HepG2 (cell line): ENCODE measurements around the gene CHST6. TPM values are rescaled to one million over a fixed set of nuclear protein-coding genes. Genes with fewer than 3 reads are reported as not detected.

ENCODE experiments used
- AHR ChIP-seq: IDR thresholded peaks from 2 replicates; pipeline ENCODE4 v1.6.1; 2018; ENCODE audit warnings: missing genetic modification reagents, missing compliant biosample characterization
- ASH2L ChIP-seq: fragments of 300-600, 200-600 bp; sonication (generic); IDR thresholded peaks from 2 replicates; pipeline ENCODE4 v1.7.0; 2017; ENCODE audit warnings: low read depth, mild to moderate bottlenecking, moderate library complexity, mixed read lengths, low read length; ENCODE audit not compliant: insufficient read length
- BCLAF1 ChIP-seq: fragments of 450-650 bp; IDR thresholded peaks from 2 replicates; pipeline ENCODE4 v1.6.1; 2017; ENCODE audit warnings: mild to moderate bottlenecking
- CC2D1A ChIP-seq: sonication (generic); formaldehyde crosslinking; IDR thresholded peaks from 2 replicates; pipeline ENCODE4 v1.8.1; 2023; ENCODE audit warnings: mild to moderate bottlenecking, missing genetic modification reagents
- DNMT3B ChIP-seq: conservative IDR thresholded peaks from 2 replicates; pipeline ENCODE4 v1.6.1; 2016; ENCODE audit warnings: missing biosample characterization, control low read depth
- HMGA1 ChIP-seq: sonication (generic); formaldehyde crosslinking; conservative IDR thresholded peaks from 2 replicates; pipeline ENCODE4 v1.4.0; 2020; ENCODE audit warnings: missing genetic modification reagents
- MBD4 ChIP-seq: IDR thresholded peaks from 2 replicates; pipeline ENCODE4 v1.6.1; 2012; ENCODE audit warnings: low read length, inconsistent platforms, borderline replicate concordance
- NBN ChIP-seq: fragments of 450-650 bp; conservative IDR thresholded peaks from 2 replicates; pipeline ENCODE4 v1.6.1; 2017
- NR1H2 ChIP-seq: sonication (generic); formaldehyde crosslinking; IDR thresholded peaks from 2 replicates; pipeline ENCODE4 v1.8.1; 2022; ENCODE audit warnings: low read depth, missing genetic modification reagents, borderline replicate concordance
- RCOR2 ChIP-seq: IDR thresholded peaks from 2 replicates; pipeline ENCODE4 v1.6.1; 2016; ENCODE audit warnings: missing biosample characterization, missing genetic modification reagents
- SNAPC2 ChIP-seq: sonication (generic); formaldehyde crosslinking; IDR thresholded peaks from 2 replicates; pipeline ENCODE4 v1.8.1; 2022; ENCODE audit warnings: mild to moderate bottlenecking, missing genetic modification reagents
- SP140L ChIP-seq: sonication (generic); formaldehyde crosslinking; IDR thresholded peaks from 2 replicates; pipeline ENCODE4 v1.4.0; 2020; ENCODE audit warnings: missing genetic modification reagents, borderline replicate concordance
- TAF15 ChIP-seq: fragments of 200-400 bp; formaldehyde crosslinking; IDR thresholded peaks from one replicate; pipeline ENCODE4 v1.6.1; 2018; ENCODE audit warnings: mild to moderate bottlenecking, low read depth, low read length; ENCODE audit not compliant: poor library complexity, severe bottlenecking
- TBL1XR1 ChIP-seq: fragments of 150-350 bp; IDR thresholded peaks from 2 replicates; pipeline ENCODE4 v1.6.1; 2014; ENCODE audit warnings: borderline replicate concordance, low read length; ENCODE audit not compliant: partially characterized antibody
- YEATS2 ChIP-seq: sonication (generic); formaldehyde crosslinking; IDR thresholded peaks from 2 replicates; pipeline ENCODE4 v1.4.0; 2020; ENCODE audit warnings: missing genetic modification reagents, borderline replicate concordance
- ZBTB34 ChIP-seq: sonication (generic); formaldehyde crosslinking; IDR thresholded peaks from 2 replicates; pipeline ENCODE4 v1.8.0; 2022; ENCODE audit warnings: mild to moderate bottlenecking, missing genetic modification reagents
- ZBTB7A ChIP-seq: sonication (generic); formaldehyde crosslinking; IDR thresholded peaks from 2 replicates; pipeline ENCODE4 v1.8.0; 2022; ENCODE audit warnings: mild to moderate bottlenecking, missing genetic modification reagents
- ZMYM4 ChIP-seq: sonication (generic); formaldehyde crosslinking; IDR thresholded peaks from 2 replicates; pipeline ENCODE4 v1.8.1; 2023; ENCODE audit warnings: mild to moderate bottlenecking, missing genetic modification reagents
- ZNF30 ChIP-seq: sonication (generic); formaldehyde crosslinking; IDR thresholded peaks from 2 replicates; pipeline ENCODE4 v1.5.0; 2020; ENCODE audit warnings: mild to moderate bottlenecking, missing genetic modification reagents
- ZNF451 ChIP-seq: sonication (generic); formaldehyde crosslinking; IDR thresholded peaks from 2 replicates; pipeline ENCODE4 v1.5.0; 2020; ENCODE audit warnings: mild to moderate bottlenecking, missing genetic modification reagents
- ZNF576 ChIP-seq: sonication (generic); formaldehyde crosslinking; IDR thresholded peaks from 2 replicates; pipeline ENCODE4 v1.4.0; 2020; ENCODE audit warnings: mild to moderate bottlenecking, missing genetic modification reagents
- ZNF577 ChIP-seq: sonication (generic); formaldehyde crosslinking; IDR thresholded peaks from 2 replicates; pipeline ENCODE4 v1.4.0; 2020; ENCODE audit warnings: mild to moderate bottlenecking, low read depth, missing genetic modification reagents, borderline replicate concordance
- ZNF678 ChIP-seq: sonication (generic); formaldehyde crosslinking; IDR thresholded peaks from 2 replicates; pipeline ENCODE4 v1.4.0; 2020; ENCODE audit warnings: mild to moderate bottlenecking, missing genetic modification reagents
- ZNF713 ChIP-seq: sonication (generic); formaldehyde crosslinking; IDR thresholded peaks from 2 replicates; pipeline ENCODE4 v1.4.0; 2020; ENCODE audit warnings: mild to moderate bottlenecking, missing genetic modification reagents
- ZNF766 ChIP-seq: sonication (generic); formaldehyde crosslinking; IDR thresholded peaks from 2 replicates; pipeline ENCODE4 v1.5.0; 2020; ENCODE audit warnings: missing genetic modification reagents, borderline replicate concordance
- ZNF782 ChIP-seq: sonication (generic); formaldehyde crosslinking; IDR thresholded peaks from 2 replicates; pipeline ENCODE4 v1.4.0; 2020; ENCODE audit warnings: missing genetic modification reagents, mild to moderate bottlenecking, borderline replicate concordance
- polyA plus RNA-seq, 8 experiments: library from polyadenylated mRNA; depleted of rRNA in 3 of 8; stranded (reverse) in 7 of 8; unstranded in 1 of 8; fragments of >200 nt; fragmentation: Illumina TruSeq in 4 of 8; extraction: Trizol in 4 of 8; gene quantifications; 2 replicates each; pipeline versions ENCODE4 v1.2.1 to v1.2.3, GENCODE V29; 2011 to 2016; ENCODE audit warnings: low read depth in 4 of 8, missing spikeins in 1 of 8, mixed read lengths in 1 of 8; ENCODE audit not compliant: insufficient read depth in 1 of 8
- total RNA-seq, 5 experiments: library from RNA; depleted of rRNA; stranded (reverse); fragments of >200 nt; fragmentation: Illumina TruSeq; extraction: Trizol; gene quantifications; 2 replicates each; pipeline ENCODE4 v1.2.3, GENCODE V29; 2016; ENCODE audit warnings: low read depth in 1 of 5

The CHST6 gene
- total and polyA plus RNA-seq, 2 of the 13 experiments (the other 11 are each of a cell fraction or from before 2014, with no cell fraction given) = 0.18 to 0.91 TPM

DNA sequence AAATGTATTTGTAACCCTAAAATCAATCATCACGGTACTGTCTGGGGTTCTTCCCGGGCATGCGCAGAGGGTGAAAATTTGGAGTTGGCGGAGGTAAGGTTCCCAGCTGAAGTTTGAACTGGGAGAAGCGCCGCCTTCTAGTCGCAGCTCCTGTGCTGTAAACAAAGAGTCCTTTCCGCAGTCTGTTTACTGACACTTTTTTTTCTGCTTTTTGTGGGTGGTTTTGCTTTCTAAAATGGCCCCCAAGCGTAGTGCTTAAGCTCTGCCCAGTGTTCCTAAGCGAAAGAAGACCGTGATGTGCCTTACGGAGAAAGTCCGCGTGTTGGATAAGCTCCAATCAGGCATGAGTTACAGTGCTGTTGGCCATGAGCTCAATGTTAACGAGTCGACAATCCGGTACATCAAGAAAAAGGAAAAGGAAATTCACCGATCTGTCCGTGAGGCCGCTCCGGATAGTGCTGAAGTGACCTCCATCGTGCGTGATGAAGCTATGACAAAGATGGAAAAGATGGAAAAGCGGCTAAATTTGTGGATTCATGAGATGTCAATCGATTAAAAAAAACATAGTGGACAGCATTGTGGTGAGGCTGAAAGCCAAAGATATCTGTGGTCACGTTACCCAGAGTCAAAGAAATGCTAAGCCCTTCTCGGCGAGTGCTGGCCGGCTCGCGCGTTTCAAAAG lies 61.4 kb downstream of the CHST6 start (continued):
- TF ChIP-seq ZNF782 (CRISPR knock-in tag) = no peak
- TF ChIP-seq SP140L (CRISPR knock-in tag) = peak; percentile 79; the same call in 1 of the 2 replicates
- 0 out of 2 replicates have a peak, but pooled peaks have one; percentile 87 for TF ChIP-seq ZNF678 (CRISPR knock-in tag)
- TF ChIP-seq BCLAF1 = no peak
- peak; percentile 78 for TF ChIP-seq ASH2L
- no peak for TF ChIP-seq DNMT3B (CRISPR knock-in tag)
- no peak for TF ChIP-seq TBL1XR1
- TF ChIP-seq ZNF577 (CRISPR knock-in tag) = no peak
- TF ChIP-seq YEATS2 (CRISPR knock-in tag) = peak; percentile 46; the same call in 1 of the 2 replicates
- TF ChIP-seq AHR (CRISPR knock-in tag) = no peak
- TF ChIP-seq ZNF766 (CRISPR knock-in tag) = peak; percentile 27; the same call in 1 of the 2 replicates
- no peak for TF ChIP-seq TAF15
- no peak for TF ChIP-seq NBN
- no peak for TF ChIP-seq ZNF451 (CRISPR knock-in tag)
- no peak for TF ChIP-seq HMGA1 (CRISPR knock-in tag)
- no peak; the same call in 1 of the 2 replicates for TF ChIP-seq ZMYM4 (CRISPR knock-in tag)
- TF ChIP-seq ZNF30 (CRISPR knock-in tag) = no peak
- TF ChIP-seq CC2D1A (CRISPR knock-in tag) = no peak
- no peak for TF ChIP-seq ZNF713
- TF ChIP-seq SNAPC2 = no peak
- no peak; the same call in 1 of the 2 replicates for TF ChIP-seq NR1H2
- no peak for TF ChIP-seq ZBTB7A (CRISPR knock-in tag)
- no peak for TF ChIP-seq MBD4
- no peak for TF ChIP-seq ZBTB34 (CRISPR knock-in tag)
- no peak; the same call in 1 of the 2 replicates for TF ChIP-seq RCOR2
- TF ChIP-seq ZNF576 (CRISPR knock-in tag) = peak; percentile 72; the same call in 1 of the 2 replicates
